OCI-LY3 (cell line): Measurements from ENCODE around the gene SLC6A13.

Experiments
- EZH2phosphoT487 ChIP-seq: fragments of 200-600 bp; shearing (Covaris generic); IDR thresholded peaks from 2 replicates; pipeline ENCODE4 v1.6.1; 2018; ENCODE audit warnings: antibody characterized with exemption, mixed run types, low read depth
- TF ChIP-seq, protein P1 (sequence below): fragments of 200-600, 300-600 bp; sonication (generic); IDR thresholded peaks from 2 replicates; pipeline ENCODE4 v1.5.1; 2014; ENCODE audit warnings: antibody characterized with exemption, low read length, low read depth

DNA sequence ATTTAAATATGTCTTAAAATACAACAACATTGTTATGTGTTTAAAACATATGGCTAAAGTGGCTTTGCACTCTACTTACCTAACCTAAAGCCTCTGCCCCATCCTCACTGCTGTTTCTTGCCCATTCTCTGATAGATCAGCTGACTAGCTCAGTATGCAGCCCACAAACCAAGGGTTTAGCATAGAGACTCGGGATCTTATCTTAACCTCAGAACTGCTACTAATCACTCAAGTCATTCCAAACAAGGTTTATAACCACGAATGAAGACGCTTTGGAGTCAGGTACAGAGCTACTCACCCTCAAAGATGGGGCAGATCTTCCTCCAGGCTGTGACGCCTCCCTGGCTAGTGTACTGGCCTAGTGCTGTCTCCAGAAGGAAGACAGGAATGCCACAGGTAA is 19.3 kb downstream of the SLC6A13 start:
- no peak for TF ChIP-seq EZH2phosphoT487
- TF ChIP-seq, protein P1, sequence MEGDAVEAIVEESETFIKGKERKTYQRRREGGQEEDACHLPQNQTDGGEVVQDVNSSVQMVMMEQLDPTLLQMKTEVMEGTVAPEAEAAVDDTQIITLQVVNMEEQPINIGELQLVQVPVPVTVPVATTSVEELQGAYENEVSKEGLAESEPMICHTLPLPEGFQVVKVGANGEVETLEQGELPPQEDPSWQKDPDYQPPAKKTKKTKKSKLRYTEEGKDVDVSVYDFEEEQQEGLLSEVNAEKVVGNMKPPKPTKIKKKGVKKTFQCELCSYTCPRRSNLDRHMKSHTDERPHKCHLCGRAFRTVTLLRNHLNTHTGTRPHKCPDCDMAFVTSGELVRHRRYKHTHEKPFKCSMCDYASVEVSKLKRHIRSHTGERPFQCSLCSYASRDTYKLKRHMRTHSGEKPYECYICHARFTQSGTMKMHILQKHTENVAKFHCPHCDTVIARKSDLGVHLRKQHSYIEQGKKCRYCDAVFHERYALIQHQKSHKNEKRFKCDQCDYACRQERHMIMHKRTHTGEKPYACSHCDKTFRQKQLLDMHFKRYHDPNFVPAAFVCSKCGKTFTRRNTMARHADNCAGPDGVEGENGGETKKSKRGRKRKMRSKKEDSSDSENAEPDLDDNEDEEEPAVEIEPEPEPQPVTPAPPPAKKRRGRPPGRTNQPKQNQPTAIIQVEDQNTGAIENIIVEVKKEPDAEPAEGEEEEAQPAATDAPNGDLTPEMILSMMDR = no peak
